ENCODE data around the gene TMEM39B.
A peak's percentile ranks its signal among the peaks of the same experiment; 100 is the strongest.
"Not testable (repeated sequence)": the region's sequence is repeated elsewhere in the genome, so short reads cannot be mapped to it uniquely, and the experiment has no call there.

TMEM39B gene

GRCh38 chr1:32072622-32073298 is at the start of gene TMEM39B:
TMEM39B (plus strand) TSS chr1:32072939; CDS start chr1:32073048, 109 bp downstream.
- peak; percentile 85 for DNase-seq (ENCODE audit: low read depth in 2 of 2)

GRCh38 chr1:32023351-32023750 is 49.4 kb upstream of the TMEM39B start:
- DNase-seq (ENCODE audit: low read depth in 2 of 2): no peak

- DNase-seq (ENCODE audit: low read depth in 2 of 2): no peak
These were observed 47.2 kb upstream of the TMEM39B start for GRCh38 chr1:32025515-32025914.

- no peak for DNase-seq (ENCODE audit: low read depth in 2 of 2)
These were observed 44.0 kb upstream of the TMEM39B start for GRCh38 chr1:32028746-32029145.

- no peak for DNase-seq (ENCODE audit: low read depth in 2 of 2)
These were observed 41.0 kb upstream of the TMEM39B start for GRCh38 chr1:32031578-32032274.

GRCh38 chr1:32032275-32032615 is 40.5 kb upstream of the TMEM39B start:
- DNase-seq (ENCODE audit: low read depth in 2 of 2): no peak

- DNase-seq (ENCODE audit: low read depth in 2 of 2): no peak
These were observed 37.6 kb upstream of the TMEM39B start for GRCh38 chr1:32035119-32035518.

- no peak for DNase-seq (ENCODE audit: low read depth in 2 of 2)
These were observed 32.0 kb upstream of the TMEM39B start for GRCh38 chr1:32040711-32041110.

GRCh38 chr1:32042330-32042729 is 30.4 kb upstream of the TMEM39B start:
- DNase-seq (ENCODE audit: low read depth in 2 of 2): no peak

GRCh38 chr1:32044234-32044633 is 28.5 kb upstream of the TMEM39B start:
- DNase-seq (ENCODE audit: low read depth in 2 of 2): no peak

GRCh38 chr1:32045772-32046171 is 27.0 kb upstream of the TMEM39B start:
- no peak for DNase-seq (ENCODE audit: low read depth in 2 of 2)

GRCh38 chr1:32047701-32048100 is 25.0 kb upstream of the TMEM39B start:
- DNase-seq (ENCODE audit: low read depth in 2 of 2): no peak

GRCh38 chr1:32048440-32048839 is 24.3 kb upstream of the TMEM39B start:
- no peak for DNase-seq (ENCODE audit: low read depth in 2 of 2)

GRCh38 chr1:32051706-32052105 is 21.0 kb upstream of the TMEM39B start:
- DNase-seq (ENCODE audit: low read depth in 2 of 2): no peak

- no peak for DNase-seq (ENCODE audit: low read depth in 2 of 2)
These were observed 19.9 kb upstream of the TMEM39B start for GRCh38 chr1:32052887-32053286.

- DNase-seq (ENCODE audit: low read depth in 2 of 2): no peak
These were observed 17.3 kb upstream of the TMEM39B start for GRCh38 chr1:32055416-32055815.

GRCh38 chr1:32056598-32056997 is 16.1 kb upstream of the TMEM39B start:
- DNase-seq (ENCODE audit: low read depth in 2 of 2): no peak

- DNase-seq (ENCODE audit: low read depth in 2 of 2): no peak
These were observed 11.8 kb upstream of the TMEM39B start for GRCh38 chr1:32060914-32061313.

GRCh38 chr1:32062867-32063230 is 9.9 kb upstream of the TMEM39B start:
- no peak for DNase-seq (ENCODE audit: low read depth in 2 of 2)

GRCh38 chr1:32063261-32063681 is 9.5 kb upstream of the TMEM39B start:
- DNase-seq (ENCODE audit: low read depth in 2 of 2): no peak

GRCh38 chr1:32065613-32066488 is 6.9 kb upstream of the TMEM39B start:
- not testable (repeated sequence) for DNase-seq (ENCODE audit: low read depth in 2 of 2)

- DNase-seq (ENCODE audit: low read depth in 2 of 2): no peak
These were observed 6.3 kb upstream of the TMEM39B start for GRCh38 chr1:32066489-32066873.

All from stimulated activated CD8-positive, alpha-beta memory T cell treated with anti-CD3 and anti-CD28 coated beads, Interleukin-2, amount 100 ng/mL, for 1 hour (primary cell).